ENCODE measurements around the gene CCDC51.
"Not testable (repeated sequence)": the region's sequence is repeated elsewhere in the genome, so short reads cannot be mapped to it uniquely, and the experiment has no call there.

CCDC51 gene

DNA sequence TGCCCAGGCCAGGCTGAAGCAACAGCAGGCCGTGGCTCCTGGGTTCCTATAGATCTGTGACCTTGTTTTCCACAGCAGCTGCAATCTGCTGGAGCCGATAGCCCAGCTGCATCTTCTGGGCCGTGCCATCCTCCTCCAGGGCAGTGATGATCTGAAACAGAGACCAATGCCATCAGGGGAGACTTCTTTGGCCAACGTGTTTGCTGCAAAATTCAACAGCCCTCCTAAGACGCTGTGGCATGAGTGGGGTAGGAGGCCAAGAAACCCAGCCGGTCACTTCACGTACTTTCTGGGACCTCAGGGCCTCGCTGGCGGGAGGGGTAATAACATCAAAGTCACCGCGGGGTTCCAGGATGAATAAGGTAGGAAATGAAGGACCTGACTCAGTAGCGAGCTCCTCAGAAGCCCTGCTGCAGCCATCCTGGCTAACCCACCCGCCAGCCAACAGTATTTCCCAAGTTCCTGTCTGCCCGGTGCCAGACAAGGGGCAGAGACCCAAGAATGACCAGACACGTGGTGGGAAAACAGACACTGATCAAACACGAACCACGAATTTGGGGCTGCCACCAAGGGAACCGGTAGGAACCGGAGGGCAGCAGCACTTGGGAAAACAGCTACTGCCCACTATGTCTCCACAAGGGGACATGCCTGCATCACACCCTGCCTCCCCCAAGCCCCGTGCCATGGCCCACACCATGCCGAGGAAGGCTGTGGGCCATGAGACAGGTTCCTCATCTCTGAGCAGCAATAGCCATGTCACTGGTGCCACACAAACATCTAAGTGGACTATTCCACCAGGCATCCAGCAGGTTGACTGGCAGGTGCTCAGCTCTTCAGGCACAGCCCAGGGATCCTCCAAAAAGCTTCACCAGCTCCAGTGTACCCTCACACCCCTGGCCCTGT is 35.2 kb downstream of the CCDC51 start:
- FAIRE-seq, result no peak

GRCh38 chr3:48403533-48404439 is 36.1 kb downstream of the CCDC51 start:
- FAIRE-seq, result no peak

DNA sequence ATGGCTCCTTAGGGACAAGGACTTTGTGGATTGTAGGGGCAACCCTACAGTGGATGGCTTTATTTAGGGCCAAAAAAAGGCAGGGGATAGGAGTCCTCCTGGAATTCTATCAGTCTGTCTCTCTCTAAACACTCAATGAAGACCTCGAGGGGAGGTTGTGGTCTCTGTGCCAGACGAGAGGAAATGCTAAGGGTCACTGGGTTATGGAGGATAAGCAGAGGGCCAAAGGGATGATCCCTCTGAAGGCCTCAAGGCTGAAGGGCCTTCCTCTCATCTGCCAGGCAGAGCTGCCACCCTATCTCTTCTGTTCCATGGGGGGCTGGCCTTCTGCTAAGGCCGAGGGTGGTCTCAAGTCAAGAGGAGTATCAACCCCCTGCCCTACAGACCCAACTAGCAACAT is 37.0 kb downstream of the CCDC51 start:
- no peak for FAIRE-seq

GRCh38 chr3:48402281-48402732 is 37.6 kb downstream of the CCDC51 start:
- no peak for FAIRE-seq

DNA sequence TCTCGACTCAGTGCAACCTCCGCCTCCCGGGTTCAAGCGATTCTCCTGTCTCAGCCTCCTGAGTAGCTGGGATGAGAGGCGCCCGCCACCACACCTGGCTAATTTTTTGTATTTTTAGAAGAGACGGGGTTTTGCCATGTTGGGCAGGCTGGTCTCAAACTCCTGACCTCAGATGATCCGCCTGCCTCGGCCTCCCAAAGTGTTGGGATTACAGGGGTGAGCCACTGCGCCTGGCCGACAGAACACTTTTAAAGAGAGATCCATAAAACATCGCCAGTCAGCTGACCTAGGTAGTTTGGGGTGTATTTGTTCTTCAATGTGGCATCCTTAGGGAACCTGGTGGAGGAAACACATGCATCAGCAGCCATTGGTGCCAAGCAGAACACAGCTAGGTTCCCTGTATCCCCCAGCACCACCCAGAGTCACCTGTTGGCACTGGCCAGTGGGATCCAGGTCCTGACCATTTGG is 38.5 kb downstream of the CCDC51 start:
- not testable (repeated sequence) for FAIRE-seq

DNA sequence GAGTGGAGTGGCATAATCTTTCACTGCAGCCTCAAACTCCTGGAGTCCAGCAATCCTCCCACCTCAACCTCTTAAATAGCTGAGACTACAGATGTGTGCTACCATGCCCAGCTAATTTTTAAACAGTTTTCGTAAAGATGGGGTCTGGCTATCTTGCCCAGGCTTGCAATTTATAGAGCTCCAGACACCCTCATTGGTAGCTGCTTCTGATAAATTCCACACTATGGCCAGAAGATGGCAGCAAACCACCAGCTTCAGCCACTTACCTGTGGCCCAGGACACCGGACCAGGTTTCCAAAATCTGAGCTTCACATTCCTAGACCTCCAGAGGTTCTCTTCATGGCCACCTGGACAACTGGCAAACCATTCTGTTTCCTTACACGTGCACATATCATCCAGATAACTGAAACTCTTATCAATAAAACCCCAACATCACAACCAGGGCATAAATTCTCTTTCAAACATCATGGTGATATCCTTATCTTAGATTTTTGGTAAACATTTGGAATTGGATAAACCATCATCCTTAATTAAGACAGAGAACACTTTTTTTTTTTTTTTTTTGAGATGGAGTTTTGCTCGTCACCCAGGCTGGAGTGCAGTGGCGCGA is 39.0 kb downstream of the CCDC51 start:
- no peak for FAIRE-seq

GRCh38 chr3:48399387-48400172 is 40.3 kb downstream of the CCDC51 start:
- no peak for FAIRE-seq

- FAIRE-seq, result no peak
Measured at GRCh38 chr3:48398701-48399386, 41.1 kb downstream of the CCDC51 start.

DNA sequence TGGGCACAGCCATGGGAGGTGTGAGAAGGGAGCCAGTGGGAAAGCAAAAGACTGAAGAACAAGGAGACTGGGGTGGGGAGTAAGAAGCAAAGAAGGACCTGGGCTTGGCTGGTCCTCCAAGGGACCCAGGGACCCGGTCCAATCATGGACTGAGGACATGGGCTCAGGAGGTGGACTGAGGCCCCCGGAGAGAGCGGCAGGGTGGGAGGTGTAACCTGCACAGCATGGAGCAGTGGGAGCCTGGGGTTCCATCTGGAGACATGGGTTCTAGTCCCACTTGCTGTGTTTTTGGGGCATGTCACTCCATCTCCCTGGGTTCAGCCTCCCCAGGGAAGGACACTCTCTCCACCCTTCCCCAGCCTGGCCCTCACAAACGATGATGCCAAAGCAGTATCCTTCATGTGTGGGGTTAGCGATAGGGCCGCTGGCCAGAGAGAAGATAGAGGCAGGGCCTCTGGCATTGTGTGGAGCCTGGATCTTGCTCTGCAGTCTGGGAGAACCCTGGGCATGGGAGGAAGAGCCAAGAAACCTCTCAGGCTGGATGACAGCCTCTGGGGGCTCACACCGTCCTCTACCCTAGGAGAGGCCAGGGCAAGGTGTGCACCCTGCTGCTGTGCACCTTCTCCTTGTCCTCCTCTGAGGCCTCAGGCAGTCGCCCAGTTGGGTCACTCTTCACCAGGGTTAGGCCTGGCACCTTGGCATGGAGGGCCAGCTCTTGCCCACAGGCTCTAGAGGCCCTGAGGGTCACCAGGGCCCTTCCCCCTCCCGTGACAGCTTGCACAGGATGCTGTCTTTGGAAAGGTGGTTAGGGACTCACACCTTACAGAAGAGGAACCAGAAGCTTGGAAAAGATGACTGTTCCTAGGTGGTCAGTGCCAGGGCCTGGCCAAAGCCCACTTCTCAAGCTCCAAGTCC is 41.9 kb downstream of the CCDC51 start:
- no peak for FAIRE-seq

DNA sequence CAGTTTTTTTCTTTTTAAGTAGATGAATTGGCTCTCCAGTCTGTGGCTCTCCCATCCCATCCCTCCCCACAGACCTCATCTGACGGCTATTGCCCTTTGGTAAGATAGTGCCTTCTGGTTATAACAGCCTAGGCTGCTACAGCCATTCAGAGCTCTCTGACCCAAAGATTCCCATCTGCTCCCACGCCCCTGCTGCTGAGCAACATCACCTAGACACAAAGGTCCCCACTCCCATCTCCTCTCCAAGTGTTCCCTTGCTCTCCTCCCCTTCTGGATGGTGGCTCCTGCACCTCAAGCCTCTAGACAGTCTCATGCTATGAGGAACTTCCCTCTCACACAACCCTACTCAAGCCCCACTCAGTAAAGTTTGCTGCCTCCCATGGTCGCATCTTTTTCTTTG is 44.2 kb downstream of the CCDC51 start:
- no peak for FAIRE-seq

DNA sequence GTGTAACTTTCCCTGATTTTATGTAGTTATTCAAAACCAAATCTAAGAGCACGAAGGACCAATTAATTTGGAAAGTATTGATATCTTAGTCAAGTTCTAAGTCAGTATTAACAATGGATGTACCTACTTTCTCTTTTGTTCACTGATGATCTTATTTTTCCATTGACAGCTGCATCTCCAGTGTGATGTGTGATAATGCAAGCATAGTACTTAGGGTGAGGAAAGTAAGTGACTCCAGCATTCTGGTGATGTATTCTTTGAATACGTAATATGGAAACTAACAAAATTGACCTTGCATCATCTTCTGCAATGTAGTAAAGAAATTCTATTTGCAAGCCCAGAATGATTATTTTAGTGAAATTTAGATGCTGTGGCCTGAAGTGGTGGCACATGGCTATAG is 45.5 kb downstream of the CCDC51 start:
- no peak for FAIRE-seq

DNA sequence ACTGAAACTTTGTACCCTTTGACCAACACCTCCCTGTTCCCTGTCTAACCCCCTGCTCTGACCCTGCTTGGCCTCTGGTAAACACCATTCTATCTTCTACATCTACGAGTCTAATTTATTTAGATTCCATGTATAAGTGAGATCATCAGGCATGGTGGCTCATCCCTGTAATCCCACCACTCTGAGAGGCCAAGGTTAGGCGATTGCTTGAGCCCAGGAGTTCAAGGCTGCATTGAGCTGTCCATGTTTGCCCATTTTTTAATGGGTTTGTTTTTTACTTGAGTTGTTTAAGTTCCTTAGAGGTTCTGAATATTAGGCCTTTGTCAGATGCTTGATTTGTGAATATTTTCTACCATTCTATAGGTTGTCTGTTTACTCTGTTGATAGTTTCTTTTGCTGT is 51.0 kb downstream of the CCDC51 start:
- FAIRE-seq, result no peak

GRCh38 chr3:48387634-48388033 is 52.3 kb downstream of the CCDC51 start:
- no peak for FAIRE-seq
